Measurements from ENCODE around the gene SEMA3D.
A peak's percentile ranks its signal among the peaks of the same experiment; 100 is the strongest.

Gene SEMA3D

GRCh38 chr7:85119934-85120333, 66.9 kb downstream of the SEMA3D start:
- DNase-seq, result no peak

GRCh38 chr7:85115862-85116261, 71.0 kb downstream of the SEMA3D start:
- DNase-seq, result no peak

DNA sequence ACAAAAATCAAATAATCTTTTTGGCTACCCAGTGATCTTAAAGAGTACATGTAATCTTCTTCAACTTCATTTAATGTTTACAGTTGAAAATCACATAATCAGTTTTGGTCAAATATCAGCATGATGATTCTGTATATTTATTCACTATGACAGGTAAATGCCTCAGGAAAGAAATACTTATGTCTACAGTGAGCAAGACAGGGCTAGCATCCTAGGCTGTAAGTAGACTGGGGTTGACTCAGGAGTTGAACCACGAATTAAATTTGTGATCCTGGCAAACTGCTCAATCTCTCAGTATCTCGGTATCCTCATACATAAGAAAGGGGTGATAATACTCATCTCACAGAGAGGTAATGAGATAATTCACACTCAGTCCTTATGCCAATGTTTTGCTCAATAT, 71.8 kb downstream of the SEMA3D start:
- no peak for DNase-seq

DNA sequence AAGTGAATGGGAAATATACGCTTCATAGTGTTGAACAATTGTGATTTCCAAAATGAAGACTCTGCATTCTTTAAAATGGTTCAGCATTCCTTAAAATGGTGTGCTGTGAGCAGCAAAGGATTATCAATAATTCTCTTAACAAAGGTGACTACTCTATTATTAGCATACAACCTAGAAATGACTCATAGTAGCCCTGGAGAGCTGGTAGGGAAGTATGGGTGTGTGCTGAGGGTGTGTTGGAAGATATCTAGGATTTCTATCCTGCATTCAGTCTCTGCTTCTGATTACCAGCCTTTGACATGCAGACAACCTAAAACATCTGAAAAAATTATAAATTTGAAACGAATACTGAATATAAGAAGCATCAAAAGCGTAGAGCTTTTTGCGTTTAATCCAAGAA, 72.5 kb downstream of the SEMA3D start:
- no peak for DNase-seq

- no peak for DNase-seq
Observed at GRCh38 chr7:85111761-85112160, 75.1 kb downstream of the SEMA3D start.

DNA sequence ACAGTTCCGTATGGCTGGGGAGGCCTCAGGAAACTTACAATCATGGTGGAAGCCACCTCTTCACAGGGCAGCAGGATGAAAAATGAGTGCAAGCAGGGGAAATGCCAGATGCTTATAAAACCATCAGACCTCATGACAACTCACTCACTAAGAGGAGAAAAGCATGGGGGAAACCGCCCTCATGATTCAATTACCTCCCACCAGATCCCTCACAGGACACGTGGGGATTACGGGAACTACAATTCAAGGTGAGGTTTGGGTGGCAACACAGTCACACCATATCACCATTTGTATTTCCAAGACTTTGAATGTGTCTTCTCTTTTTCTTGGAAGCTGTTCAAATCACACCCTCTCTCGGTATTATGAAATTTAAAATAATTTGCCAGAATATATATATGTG, 80.1 kb downstream of the SEMA3D start:
- no peak for DNase-seq

GRCh38 chr7:85104432-85105205, 82.2 kb downstream of the SEMA3D start:
- DNase-seq, result peak; percentile 21 to 66 (median 62)

- DNase-seq, result peak in 1 of 3 donors; percentile 17
Observed at GRCh38 chr7:85103962-85104361, 82.9 kb downstream of the SEMA3D start.

GRCh38 chr7:85103357-85103756, 83.5 kb downstream of the SEMA3D start:
- DNase-seq, result no peak

GRCh38 chr7:85102813-85103350, 84.0 kb downstream of the SEMA3D start:
- DNase-seq, result no peak

DNA sequence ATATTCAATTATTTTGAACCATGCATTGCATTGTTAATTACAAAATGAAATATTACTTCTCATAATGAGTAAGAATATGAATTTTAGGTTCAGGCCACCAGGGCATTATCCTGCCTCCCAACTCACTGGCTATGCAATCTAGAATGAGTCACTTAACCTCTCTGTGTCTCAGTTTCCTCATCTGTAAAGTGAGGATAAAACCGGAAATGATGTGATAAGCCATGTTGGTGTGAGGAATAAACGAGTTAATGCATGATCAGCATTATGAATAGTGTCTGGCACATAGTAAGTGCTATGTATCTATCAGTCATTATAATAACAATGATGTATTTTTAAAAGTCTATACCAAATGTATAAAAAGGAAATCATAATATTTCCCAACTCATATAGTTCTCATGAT, 85.5 kb downstream of the SEMA3D start:
- DNase-seq, result no peak

- no peak for DNase-seq
Observed at GRCh38 chr7:85097844-85098243, 89.0 kb downstream of the SEMA3D start.

DNA sequence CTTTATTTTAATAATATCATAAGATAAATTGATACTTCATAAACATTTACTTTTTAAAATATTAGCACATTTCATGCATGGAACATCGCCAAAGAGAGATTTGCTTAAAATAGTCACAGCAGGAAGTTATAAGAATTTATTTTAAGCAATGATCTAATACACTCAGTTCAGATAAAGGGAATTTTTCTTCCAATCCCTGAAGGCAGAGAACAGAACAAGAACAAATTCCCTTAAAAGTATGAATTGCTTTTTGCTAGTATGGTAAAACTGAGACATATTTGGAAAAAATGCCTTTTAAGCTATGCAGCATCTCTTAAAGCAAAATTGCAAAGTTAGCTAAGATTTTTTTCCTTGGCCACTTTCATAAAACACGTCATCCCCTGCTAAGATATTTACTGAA, 91.0 kb downstream of the SEMA3D start:
- peak in 1 of 3 donors; percentile 6 for DNase-seq

GRCh38 chr7:85095366-85095765, 91.5 kb downstream of the SEMA3D start:
- DNase-seq, result no peak

GRCh38 chr7:85094046-85094725, 92.7 kb downstream of the SEMA3D start:
- DNase-seq, result no peak

- no peak for DNase-seq
Observed at GRCh38 chr7:85091565-85091928, 95.3 kb downstream of the SEMA3D start.

DNA sequence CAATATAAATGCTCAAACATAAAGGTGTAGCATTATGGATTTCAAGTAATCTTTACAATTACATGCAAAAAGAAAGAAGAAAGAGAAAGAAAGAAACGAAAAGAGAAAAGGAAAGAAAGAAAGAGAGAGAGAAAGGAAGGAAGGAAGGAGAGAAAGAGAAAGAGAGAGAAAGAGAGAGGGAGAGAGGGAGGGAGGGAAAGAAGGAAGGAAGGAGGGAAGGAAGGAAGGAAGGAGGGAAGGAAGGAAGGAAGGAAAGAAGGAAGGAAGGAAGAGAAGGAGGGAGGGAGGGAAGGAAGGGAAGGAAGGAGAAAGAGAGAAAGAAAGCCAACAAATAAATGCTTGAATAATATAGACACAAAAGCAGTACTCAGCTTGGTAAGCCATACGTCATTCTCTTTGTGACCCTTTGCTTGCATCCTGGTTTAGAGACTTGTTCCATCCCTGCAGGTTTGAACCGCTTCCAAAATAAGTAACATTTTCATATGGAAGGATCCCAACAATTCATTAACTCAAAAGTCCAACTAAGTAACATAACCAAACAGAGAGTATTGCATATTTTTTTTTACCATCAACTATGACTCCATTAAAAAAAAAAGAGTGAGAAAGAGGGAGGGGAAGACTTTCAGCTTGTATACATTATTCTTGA, 95.8 kb downstream of the SEMA3D start:
- no peak for DNase-seq

- DNase-seq, result no peak
Observed at GRCh38 chr7:85090143-85090542, 96.7 kb downstream of the SEMA3D start.

- DNase-seq, result no peak
Observed at GRCh38 chr7:85081846-85082245, 105.0 kb downstream of the SEMA3D start.

DNA sequence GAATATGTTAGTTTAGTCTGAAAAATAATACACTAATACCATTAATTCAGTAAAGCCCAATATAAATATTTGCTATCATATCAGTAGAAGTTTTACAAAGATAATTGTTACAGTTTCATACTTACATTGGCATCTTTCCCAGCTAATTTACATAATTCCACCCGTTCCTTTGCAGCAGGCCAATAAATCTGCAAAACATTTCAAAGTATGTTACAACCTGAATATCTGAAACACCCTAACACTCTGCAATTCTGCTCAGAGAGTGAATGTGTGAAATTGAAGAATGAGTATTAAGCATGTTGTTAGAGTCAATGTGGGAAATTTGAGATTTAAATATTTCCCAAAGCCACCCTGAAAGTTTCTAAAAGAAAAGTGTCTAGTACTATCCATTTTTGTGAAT, 105.5 kb downstream of the SEMA3D start:
- DNase-seq, result no peak

GRCh38 chr7:85079434-85079833, 107.4 kb downstream of the SEMA3D start:
- no peak for DNase-seq

DNA sequence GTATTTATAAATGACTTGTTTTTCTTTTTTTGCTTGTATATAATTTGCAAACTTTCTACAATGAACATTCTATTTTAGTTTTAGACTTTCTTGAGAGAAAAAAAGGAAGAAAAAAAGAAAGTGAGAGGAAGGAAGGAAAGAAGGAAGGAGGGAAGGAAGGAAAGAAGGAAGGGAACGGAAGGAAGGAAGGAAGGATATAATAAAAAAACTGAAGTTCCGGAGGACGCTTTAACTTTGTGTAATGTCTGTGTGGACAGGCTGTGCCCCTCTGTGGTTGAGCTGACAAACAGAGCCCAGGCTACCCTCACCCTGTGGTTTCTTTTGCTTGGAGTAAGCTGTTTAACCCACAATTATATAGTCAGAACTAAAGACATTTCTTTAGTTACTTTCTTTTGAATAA, 108.7 kb downstream of the SEMA3D start:
- DNase-seq, result no peak

DNA sequence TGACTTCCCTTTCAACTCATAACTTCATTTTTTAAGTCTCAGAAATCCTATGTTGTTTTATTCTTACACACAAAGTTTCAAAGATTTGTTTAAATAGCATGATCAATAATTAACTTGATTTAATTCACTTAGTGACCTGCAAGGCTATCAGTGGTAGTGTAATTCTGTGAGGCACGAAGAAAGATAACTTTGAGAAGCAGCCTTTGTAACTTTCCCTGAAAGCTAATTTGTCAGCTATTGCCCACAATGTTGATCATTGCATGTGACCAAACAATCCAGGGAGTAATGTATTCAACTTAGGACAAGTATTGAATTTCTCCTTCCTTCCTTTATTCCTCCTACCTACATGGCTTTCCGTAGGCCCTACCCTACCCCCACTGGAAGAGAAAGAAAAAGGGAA, 111.0 kb downstream of the SEMA3D start:
- no peak for DNase-seq

- DNase-seq, result no peak
Observed at GRCh38 chr7:85074992-85075391, 111.9 kb downstream of the SEMA3D start.
